Left ventricle myocardium inferior (tissue), 1 donor: Measurements from ENCODE around the gene PPDPF. TPM values are rescaled to one million over a fixed set of nuclear protein-coding genes. Genes with fewer than 3 reads are reported as not detected.

Experiments used
- DNase-seq: peaks from one replicate; pipeline ENCODE4 v3.0.0-alpha.2; 2020
- H3K27ac ChIP-seq: fragments of 200-600 bp; replicated peaks from 2 replicates; pipeline ENCODE4 v1.8.0; 2021
- H3K27me3 ChIP-seq: fragments of 200-600 bp; 2 replicates; pipeline ENCODE4 v1.8.0; 2021; ENCODE audit warnings: low read depth
- H3K36me3 ChIP-seq: fragments of 200-600 bp; 2 replicates; pipeline ENCODE4 v1.8.0; 2021
- H3K4me1 ChIP-seq: fragments of 200-600 bp; 2 replicates; pipeline ENCODE4 v1.8.0; 2021
- H3K4me3 ChIP-seq: fragments of 200-600 bp; 2 replicates; pipeline ENCODE4 v1.8.0; 2021; ENCODE audit warnings: mild to moderate bottlenecking, moderate library complexity
- H3K9me3 ChIP-seq: fragments of 200-600 bp; replicated peaks from 2 replicates; pipeline ENCODE4 v1.8.0; 2021
- CTCF ChIP-seq: fragments of 200-600 bp; IDR thresholded peaks from 2 replicates; pipeline ENCODE4 v1.8.0; 2021; ENCODE audit warnings: antibody characterized with exemption, mild to moderate bottlenecking, borderline replicate concordance
- intact Hi-C: fragments of 100-400 bp; cut with micrococcal nuclease; formaldehyde crosslinking; loops from one replicate; pipeline ENCODE4 v1.11.0; 2022
- total RNA-seq: library from RNA; stranded (reverse); fragmentation: NEBNext Ultra II Directional; extraction: Animal tissue kit (Norgen Biotek cat#: 25700); gene quantifications from one replicate; pipeline ENCODE4 v1.2.1, GENCODE V29; 2021
- donor health status: DM: no; HTN: yes; CAD: no; lungs with severe emphysema.

Gene PPDPF
- total RNA-seq, 1 donor from 2014 or later, result 371 TPM

GRCh38 chr20:63546256-63546955 lies 25.8 kb downstream of the PPDPF start:
- H3K4me1 ChIP-seq, result no peaks in the 10 kb centered on the region
- no peak overlapping the region for H3K4me3 ChIP-seq
- DNase-seq, result no peak
- intact Hi-C loops, result no loop called here
- TF ChIP-seq CTCF, result no peak
- H3K27ac ChIP-seq, result no peak overlapping the region
- no peaks in the 10 kb centered on the region for H3K36me3 ChIP-seq
- H3K27me3 ChIP-seq, result peaks cover 63% of the 10 kb centered on the region
- no peaks in the 10 kb centered on the region for H3K9me3 ChIP-seq

GRCh38 chr20:63546956-63547724 lies 26.6 kb downstream of the PPDPF start:
- Histone ChIP-seq H3K9me3 (no peaks in the 10 kb centered on the region), H3K27me3 (peaks cover 63% of the 10 kb centered on the region), H3K36me3 (no peaks in the 10 kb centered on the region), H3K4me1 (no peaks in the 10 kb centered on the region), H3K4me3 (no peak overlapping the region), H3K27ac (no peak overlapping the region)
- no peak for DNase-seq
- TF ChIP-seq CTCF, result no peak
- intact Hi-C loops, result no loop called here

- no peaks in the 10 kb centered on the region for H3K9me3 ChIP-seq
- no peaks in the 10 kb centered on the region for H3K4me1 ChIP-seq
- no peak for TF ChIP-seq CTCF
- H3K4me3 ChIP-seq, result no peak within 1 kb of the TSS
- peaks cover 68% of the 10 kb centered on the region for H3K27me3 ChIP-seq
- intact Hi-C loops, result no loop called here
- DNase-seq, result no peak
- no peaks in the 10 kb centered on the region for H3K36me3 ChIP-seq
- H3K27ac ChIP-seq, result no peak within 1 kb of the TSS
These were observed 27.3 kb downstream of the PPDPF start, which contains the start of gene SRMS for GRCh38 chr20:63547725-63548480. TSS of gene SRMS (minus strand) at chr20:63547749. CDS start at chr20:63547463, 286 bp downstream.

- H3K27ac ChIP-seq, result no peak overlapping the region
These were observed 28.0 kb downstream of the PPDPF start for GRCh38 chr20:63548542-63548941.

More at GRCh38 chr20:63548542-63548941, 28.0 kb downstream of the PPDPF start:
- DNase-seq, result no peak
- intact Hi-C loops, result no loop called here
- Histone ChIP-seq H3K27me3 (peaks cover 71% of the 10 kb centered on the region), H3K4me3 (no peak overlapping the region), H3K4me1 (peaks cover 1% of the 10 kb centered on the region), H3K36me3 (no peaks in the 10 kb centered on the region), H3K9me3 (no peaks in the 10 kb centered on the region)
- TF ChIP-seq CTCF, result no peak
